HEK293T (cell line): ENCODE data around the gene LILRB3.
"Not testable (repeated sequence)": the region's sequence is repeated elsewhere in the genome, so short reads cannot be mapped to it uniquely, and the experiment has no call there.

Experiments
- CTCF ChIA-PET: fragments of 350-600 bp; formaldehyde crosslinking; extraction: SDS; loops from one replicate; lab custom pipeline; 2021; ENCODE audit warnings: antibody characterized with exemption, inconsistent platforms; lab: Yijun Ruan, JAX
- POLR2A ChIA-PET: fragments of 350-600 bp; formaldehyde crosslinking; extraction: SDS; loops from one replicate; lab custom pipeline; 2020; ENCODE audit warnings: antibody characterized with exemption, inconsistent platforms; lab: Yijun Ruan, JAX
- DNase-seq: peaks from one replicate; pipeline ENCODE4 v3.0.0; 2012; ENCODE audit warnings: mixed read lengths; ENCODE audit errors: extremely low spot score
- ARNT ChIP-seq: fragments of 450-650 bp; IDR thresholded peaks from 2 replicates; pipeline ENCODE4 v1.6.1; 2017; ENCODE audit warnings: mild to moderate bottlenecking
- BHLHE40 ChIP-seq: fragments of 450-650 bp; IDR thresholded peaks from 2 replicates; pipeline ENCODE4 v1.6.1; 2016; ENCODE audit warnings: mild to moderate bottlenecking, moderate library complexity, borderline replicate concordance
- CTBP1 ChIP-seq: fragments of 450-650 bp; IDR thresholded peaks from 2 replicates; pipeline ENCODE4 v1.6.1; 2016; ENCODE audit warnings: borderline replicate concordance
- ELF4 ChIP-seq: fragments of 450-650 bp; IDR thresholded peaks from 2 replicates; pipeline ENCODE4 v1.6.1; 2017; ENCODE audit warnings: antibody characterized with exemption
- FOXA1 ChIP-seq: fragments of 450-650 bp; IDR thresholded peaks from 2 replicates; pipeline ENCODE4 v1.6.1; 2016; ENCODE audit warnings: mild to moderate bottlenecking
- FOXK2 ChIP-seq: fragments of 450-650 bp; IDR thresholded peaks from 2 replicates; pipeline ENCODE4 v1.6.1; 2016; ENCODE audit warnings: mild to moderate bottlenecking
- FOXM1 ChIP-seq: fragments of 450-650 bp; IDR thresholded peaks from 2 replicates; pipeline ENCODE4 v1.6.1; 2017; ENCODE audit warnings: mild to moderate bottlenecking, borderline replicate concordance
- HDGF ChIP-seq: fragments of 450-650 bp; IDR thresholded peaks from 2 replicates; pipeline ENCODE4 v1.6.1; 2017; ENCODE audit warnings: antibody characterized with exemption, borderline replicate concordance
- L3MBTL2 ChIP-seq: fragments of 450-650 bp; conservative IDR thresholded peaks from 2 replicates; pipeline ENCODE4 v1.6.1; 2016; ENCODE audit warnings: mild to moderate bottlenecking
- LEF1 ChIP-seq: fragments of 450-650 bp; IDR thresholded peaks from 2 replicates; pipeline ENCODE4 v1.6.1; 2017; ENCODE audit warnings: mild to moderate bottlenecking, borderline replicate concordance
- NFRKB ChIP-seq: fragments of 450-650 bp; IDR thresholded peaks from 2 replicates; pipeline ENCODE4 v1.6.1; 2016; ENCODE audit warnings: mild to moderate bottlenecking, moderate library complexity
- SP1 ChIP-seq: fragments of 450-650 bp; IDR thresholded peaks from 2 replicates; pipeline ENCODE4 v1.6.1; 2017
- SUZ12 ChIP-seq: fragments of 450-650 bp; IDR thresholded peaks from 2 replicates; pipeline ENCODE4 v1.6.1; 2016; ENCODE audit warnings: mild to moderate bottlenecking
- TARDBP ChIP-seq: fragments of 450-650 bp; IDR thresholded peaks from 2 replicates; pipeline ENCODE4 v1.6.1; 2016
- ZNF384 ChIP-seq: fragments of 450-650 bp; IDR thresholded peaks from 2 replicates; pipeline ENCODE4 v1.6.1; 2016
- TF ChIP-seq, protein P1 (sequence below): fragments of 450-650 bp; IDR thresholded peaks from 2 replicates; pipeline ENCODE4 v1.6.1; 2016

The LILRB3 gene

DNA sequence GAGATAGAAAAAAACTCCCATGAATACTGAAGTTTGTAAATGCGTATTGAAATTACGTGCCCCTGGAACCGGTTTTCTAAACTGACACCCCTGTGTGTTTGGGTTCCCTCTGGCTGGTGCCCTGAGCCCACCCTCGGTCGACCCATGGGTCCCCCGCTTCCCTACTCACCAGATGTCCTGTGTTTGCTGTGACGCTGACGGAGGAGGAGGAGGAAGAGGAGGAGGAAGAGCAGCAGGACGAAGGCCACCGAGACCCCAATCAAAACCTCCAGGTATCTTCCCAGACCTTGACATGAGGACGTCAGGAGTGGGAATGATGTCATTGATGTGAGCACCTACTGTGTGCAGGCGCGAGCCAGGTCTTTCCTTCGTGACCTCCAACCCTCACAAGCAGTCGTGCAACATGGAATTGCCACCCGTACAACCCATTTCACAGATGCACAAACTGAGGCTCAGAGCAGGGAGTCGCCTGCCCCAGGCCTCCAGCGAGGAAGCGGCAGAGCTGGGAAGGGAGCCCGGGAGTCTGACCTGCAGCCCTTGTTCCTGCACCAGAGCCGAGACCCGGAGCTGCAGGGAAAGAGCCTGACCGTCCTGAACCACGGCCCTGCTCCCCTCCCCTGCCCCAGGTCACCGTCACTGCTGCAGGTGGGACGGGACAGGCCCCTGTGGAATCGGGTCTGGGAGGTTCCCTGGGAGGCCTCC lies 3.7 kb downstream of the LILRB3 start:
- ChIA-PET POLR2A (no interaction called here), CTCF (no interaction called here)
- no peak for DNase-seq
- TF ChIP-seq ARNT (no peak), BHLHE40 (no peak), FOXK2 (no peak), HDGF (no peak), ZNF384 (no peak), FOXM1 (no peak), TARDBP (no peak), SUZ12 (no peak), FOXA1 (no peak), LEF1 (no peak), NFRKB (no peak), ELF4 (no peak), L3MBTL2 (no peak), CTBP1 (no peak), SP1 (no peak)
- TF ChIP-seq, protein P1, sequence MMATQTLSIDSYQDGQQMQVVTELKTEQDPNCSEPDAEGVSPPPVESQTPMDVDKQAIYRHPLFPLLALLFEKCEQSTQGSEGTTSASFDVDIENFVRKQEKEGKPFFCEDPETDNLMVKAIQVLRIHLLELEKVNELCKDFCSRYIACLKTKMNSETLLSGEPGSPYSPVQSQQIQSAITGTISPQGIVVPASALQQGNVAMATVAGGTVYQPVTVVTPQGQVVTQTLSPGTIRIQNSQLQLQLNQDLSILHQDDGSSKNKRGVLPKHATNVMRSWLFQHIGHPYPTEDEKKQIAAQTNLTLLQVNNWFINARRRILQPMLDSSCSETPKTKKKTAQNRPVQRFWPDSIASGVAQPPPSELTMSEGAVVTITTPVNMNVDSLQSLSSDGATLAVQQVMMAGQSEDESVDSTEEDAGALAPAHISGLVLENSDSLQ, result no peak

DNA sequence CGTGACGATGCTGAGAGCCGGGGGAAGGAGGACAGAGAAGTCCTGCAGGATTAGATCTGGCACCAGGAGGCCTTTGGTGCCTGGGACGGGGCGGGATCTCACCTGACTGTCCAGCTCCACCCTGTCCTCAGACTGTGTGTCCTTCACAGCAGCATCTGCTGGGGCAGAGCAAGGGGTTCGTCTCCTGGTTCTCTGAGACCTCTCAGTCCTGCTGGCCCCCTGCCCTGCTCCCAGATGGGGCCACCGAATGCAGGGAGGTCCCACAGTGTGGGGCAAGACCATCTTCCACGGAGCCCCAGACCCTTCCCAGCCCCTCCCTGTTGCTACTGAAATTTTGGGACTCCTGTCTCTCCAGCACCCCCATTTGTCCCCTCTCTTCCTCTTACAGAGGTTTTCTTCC lies 4.5 kb downstream of the LILRB3 start:
- DNase-seq, result no peak
- POLR2A ChIA-PET, result no interaction called here
- TF ChIP-seq BHLHE40, result no peak
- TF ChIP-seq FOXM1, result no peak
- no peak for TF ChIP-seq SP1
- no peak for TF ChIP-seq HDGF
- TF ChIP-seq ZNF384, result no peak
- no peak for TF ChIP-seq L3MBTL2
- no peak for TF ChIP-seq ELF4
- no peak for TF ChIP-seq FOXK2
- no peak for TF ChIP-seq TARDBP
- TF ChIP-seq SUZ12, result no peak
- TF ChIP-seq, protein P1, result no peak
- CTCF ChIA-PET, result no interaction called here

DNA sequence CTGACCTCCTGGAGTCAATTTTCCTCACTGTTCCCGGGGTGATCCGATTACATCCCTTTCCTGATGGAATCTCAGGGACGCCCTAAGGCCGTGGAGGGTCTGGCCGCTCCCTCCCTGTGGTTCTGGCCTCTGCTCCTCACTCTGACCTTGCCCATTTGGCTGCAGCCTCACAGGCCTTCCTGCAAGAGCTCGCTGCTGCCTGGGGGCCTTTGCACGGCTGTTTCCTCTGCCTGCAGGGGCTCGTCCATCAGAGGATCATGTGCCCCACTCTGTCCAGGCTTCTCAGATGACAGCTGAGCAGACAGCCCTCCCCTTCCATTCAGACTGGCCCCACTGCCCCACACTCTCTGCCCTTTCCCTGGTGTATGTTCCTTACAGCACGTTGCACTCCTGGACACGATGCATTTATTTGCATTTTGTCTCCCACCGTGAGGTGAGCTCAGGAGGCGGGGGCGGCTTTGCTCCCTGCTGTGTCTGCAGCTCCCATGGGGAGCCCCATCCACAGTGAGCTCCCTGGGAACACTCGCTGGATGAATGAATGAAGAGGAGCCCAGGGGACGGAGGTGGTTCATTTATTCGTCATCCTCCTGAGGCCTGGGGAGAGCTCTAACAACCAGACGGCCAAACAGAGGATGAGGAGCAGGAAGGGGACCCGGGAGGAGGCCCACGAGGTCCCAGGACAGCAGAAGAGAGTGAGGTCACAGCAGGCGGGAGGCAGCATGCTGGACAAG lies 5.1 kb downstream of the LILRB3 start:
- CTCF ChIA-PET, POLR2A ChIA-PET, DNase-seq: not testable (repeated sequence)

DNA sequence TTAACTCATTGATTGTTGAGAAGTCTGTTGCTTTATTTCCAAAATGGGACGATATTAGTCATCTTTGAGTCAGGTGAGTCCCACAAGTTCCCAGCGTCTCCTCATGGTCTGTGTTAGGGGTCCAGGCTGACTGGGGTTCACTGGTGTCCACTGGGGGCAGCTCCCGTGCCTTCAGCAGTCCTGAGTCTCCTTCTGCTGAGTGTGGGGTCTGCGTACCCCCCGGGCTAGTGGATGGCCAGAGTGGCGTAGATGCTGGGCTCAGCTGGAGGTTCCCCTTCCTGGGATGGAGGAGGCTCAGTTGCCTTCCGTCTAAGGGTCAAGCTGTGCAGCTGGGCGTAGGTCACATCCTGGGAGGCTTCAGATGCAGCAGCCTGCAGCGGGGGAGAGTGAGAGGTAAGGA lies 5.9 kb downstream of the LILRB3 start:
- no peak for DNase-seq

DNA sequence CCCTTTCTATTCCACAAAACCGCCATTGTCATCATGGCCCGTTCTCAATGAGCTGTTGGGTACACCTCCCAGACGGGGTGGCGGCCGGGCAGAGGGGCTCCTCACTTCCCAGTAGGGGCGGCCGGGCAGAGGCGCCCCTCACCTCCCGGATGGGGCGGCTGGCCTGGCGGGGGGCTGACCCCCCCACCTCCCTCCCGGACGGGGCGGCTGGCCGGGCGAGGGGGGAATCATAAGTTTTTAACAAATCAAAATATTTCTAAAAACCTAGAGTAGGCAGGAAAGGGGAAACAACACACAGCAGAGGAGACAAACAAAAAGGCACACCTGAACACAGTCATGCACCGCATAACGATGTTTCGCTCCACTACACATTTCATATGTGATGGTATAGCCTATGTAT lies 8.1 kb downstream of the LILRB3 start:
- POLR2A ChIA-PET, CTCF ChIA-PET, DNase-seq: not testable (repeated sequence)

More for the DNA sequence above, 5.9 kb downstream of the LILRB3 start:
- POLR2A ChIA-PET, result no interaction called here
- TF ChIP-seq L3MBTL2 (no peak), FOXM1 (no peak), HDGF (no peak), SP1 (no peak), TARDBP (no peak), ZNF384 (no peak), CTBP1 (no peak)
- CTCF ChIA-PET, result no interaction called here

DNA sequence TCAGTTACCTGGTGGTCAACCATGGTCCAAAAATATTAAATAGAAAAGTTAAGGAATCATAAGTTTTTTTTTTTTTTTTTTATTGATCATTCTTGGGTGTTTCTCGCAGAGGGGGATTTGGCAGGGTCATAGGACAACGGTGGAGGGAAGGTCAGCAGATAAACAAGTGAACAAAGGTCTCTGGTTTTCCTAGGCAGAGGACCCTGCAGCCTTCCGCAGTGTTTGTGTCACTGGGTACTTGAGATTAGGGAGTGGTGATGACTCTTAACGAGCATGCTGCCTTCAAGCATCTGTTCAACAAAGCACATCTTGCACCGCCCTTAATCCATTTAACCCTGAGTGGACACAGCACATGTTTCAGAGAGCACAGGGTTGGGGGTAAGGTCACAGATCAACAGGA lies 8.6 kb downstream of the LILRB3 start:
- POLR2A ChIA-PET, DNase-seq, CTCF ChIA-PET: not testable (repeated sequence)

DNA sequence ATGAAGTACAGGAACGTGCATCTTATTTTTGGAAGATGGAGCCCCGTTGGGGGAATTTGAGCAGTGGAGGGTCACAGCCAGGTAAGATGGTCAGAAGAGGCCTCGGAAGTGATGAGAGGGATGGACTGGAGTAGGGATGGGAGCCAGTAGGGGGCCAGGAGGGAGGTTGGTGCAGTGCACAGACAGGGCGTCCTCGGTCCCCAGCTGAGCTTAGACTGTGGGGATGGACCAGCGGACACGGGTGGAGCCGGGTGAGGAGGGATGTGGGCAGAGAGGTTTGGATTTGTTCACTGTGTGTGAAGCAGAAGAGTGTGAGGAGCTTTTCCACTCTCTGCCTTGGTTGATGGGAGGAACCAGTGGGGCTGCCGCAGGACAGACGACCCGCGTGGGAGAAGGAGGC lies 11.6 kb downstream of the LILRB3 start:
- CTCF ChIA-PET, result no interaction called here
- POLR2A ChIA-PET, result interaction anchor here (1.6 kb wide), 1 partner anchor 10 kb away, joined by 4 read pairs; the partner anchor contains the start of gene RPS9
- DNase-seq, result no peak
- TF ChIP-seq FOXK2, result no peak
- TF ChIP-seq FOXA1, result no peak
- TF ChIP-seq HDGF, result no peak
- no peak for TF ChIP-seq TARDBP
- no peak for TF ChIP-seq FOXM1
- TF ChIP-seq SP1, result no peak
- TF ChIP-seq, protein P1, result no peak
- no peak for TF ChIP-seq BHLHE40
- no peak for TF ChIP-seq L3MBTL2
- TF ChIP-seq ZNF384, result no peak
- TF ChIP-seq ELF4, result no peak
- no peak for TF ChIP-seq NFRKB
- TF ChIP-seq ARNT, result no peak
- no peak for TF ChIP-seq LEF1
- TF ChIP-seq CTBP1, result no peak
- no peak for TF ChIP-seq SUZ12
